ENCODE results near the gene CENPO.

Gene CENPO

GRCh38 chr2:24768601-24769000, 24.6 kb upstream of the CENPO start:
- Mint-ChIP-seq H3K27me3 (no peaks in the 10 kb centered on the region), H3K36me3 (ENCODE audit: insufficient read depth) (peaks cover 47% of the 10 kb centered on the region), H3K4me3 (no peak overlapping the region), H3K4me1 (ENCODE audit: low read depth in 2 of 2) (peaks cover 3 to 12% of the 10 kb centered on the region in 2 donors), H3K27ac (no peak overlapping the region), H3K9me3 (no peaks in the 10 kb centered on the region)
- ATAC-seq (replicated peaks), result no peak
- DNase-seq, result no peak

GRCh38 chr2:24771061-24771460, 22.2 kb upstream of the CENPO start:
- no peaks in the 10 kb centered on the region for H3K27me3 Mint-ChIP-seq
- H3K9me3 Mint-ChIP-seq, result no peaks in the 10 kb centered on the region
- peaks cover 3 to 7% of the 10 kb centered on the region in 2 donors for H3K4me1 Mint-ChIP-seq (ENCODE audit: low read depth in 2 of 2)

GRCh38 chr2:24771764-24772586, 21.2 kb upstream of the CENPO start:
- no peaks in the 10 kb centered on the region for H3K27me3 Mint-ChIP-seq
- DNase-seq (no peak), ATAC-seq (replicated peaks) (no peak)
- H3K27ac Mint-ChIP-seq, result peak overlapping the region; percentile 17 to 18
- H3K36me3 Mint-ChIP-seq (ENCODE audit: insufficient read depth), result peaks cover 26% of the 10 kb centered on the region
- no peak overlapping the region for H3K4me3 Mint-ChIP-seq
- no peaks in the 10 kb centered on the region for H3K9me3 Mint-ChIP-seq
- H3K4me1 Mint-ChIP-seq (ENCODE audit: low read depth in 2 of 2), result peaks cover 0 to 3% of the 10 kb centered on the region in 2 donors

More at GRCh38 chr2:24771061-24771460, 22.2 kb upstream of the CENPO start:
- DNase-seq (no peak), ATAC-seq (replicated peaks) (no peak)
- Mint-ChIP-seq H3K4me3 (no peak overlapping the region), H3K36me3 (ENCODE audit: insufficient read depth) (peaks cover 30% of the 10 kb centered on the region), H3K27ac (peak overlapping the region; percentile 11 to 18)

GRCh38 chr2:24774373-24774772, 18.9 kb upstream of the CENPO start:
- peaks cover 0 to 3% of the 10 kb centered on the region in 2 donors for H3K4me1 Mint-ChIP-seq (ENCODE audit: low read depth in 2 of 2)
- no peaks in the 10 kb centered on the region for H3K27me3 Mint-ChIP-seq
- peaks cover 12% of the 10 kb centered on the region for H3K36me3 Mint-ChIP-seq (ENCODE audit: insufficient read depth)
- DNase-seq, result no peak
- no peak overlapping the region for H3K4me3 Mint-ChIP-seq
- no peaks in the 10 kb centered on the region for H3K9me3 Mint-ChIP-seq
- H3K27ac Mint-ChIP-seq, result no peak overlapping the region
- no peak for ATAC-seq (replicated peaks)

- Mint-ChIP-seq H3K4me1 (ENCODE audit: low read depth in 2 of 2) (peaks cover 0 to 3% of the 10 kb centered on the region in 2 donors), H3K27ac (no peak overlapping the region), H3K27me3 (peaks cover 0 to 13% of the 10 kb centered on the region in 2 donors), H3K36me3 (ENCODE audit: insufficient read depth) (no peaks in the 10 kb centered on the region), H3K4me3 (no peak overlapping the region), H3K9me3 (no peaks in the 10 kb centered on the region)
- ATAC-seq (replicated peaks) (no peak), DNase-seq (no peak)
Observed at GRCh38 chr2:24779116-24779515, 14.1 kb upstream of the CENPO start.

GRCh38 chr2:24783641-24784040, 9.6 kb upstream of the CENPO start:
- peaks cover 0 to 13% of the 10 kb centered on the region in 2 donors for H3K27me3 Mint-ChIP-seq
- ATAC-seq (replicated peaks) (no peak), DNase-seq (no peak)
- no peaks in the 10 kb centered on the region for H3K9me3 Mint-ChIP-seq
- no peaks in the 10 kb centered on the region for H3K4me1 Mint-ChIP-seq (ENCODE audit: low read depth in 2 of 2)
- no peaks in the 10 kb centered on the region for H3K36me3 Mint-ChIP-seq (ENCODE audit: insufficient read depth)
- H3K27ac Mint-ChIP-seq, result no peak overlapping the region
- no peak overlapping the region for H3K4me3 Mint-ChIP-seq

- DNase-seq (no peak), ATAC-seq (replicated peaks) (peak; percentile 64)
- Mint-ChIP-seq H3K27me3 (peaks cover 0 to 7% of the 10 kb centered on the region in 2 donors), H3K36me3 (ENCODE audit: insufficient read depth) (no peaks in the 10 kb centered on the region), H3K4me1 (ENCODE audit: low read depth in 2 of 2) (no peaks in the 10 kb centered on the region), H3K9me3 (no peaks in the 10 kb centered on the region), H3K27ac (no peak overlapping the region), H3K4me3 (no peak overlapping the region)
Observed at GRCh38 chr2:24785671-24786321, 7.4 kb upstream of the CENPO start.

GRCh38 chr2:24787532-24787931, 5.7 kb upstream of the CENPO start:
- Mint-ChIP-seq H3K27me3 (no peaks in the 10 kb centered on the region), H3K27ac (no peak overlapping the region), H3K4me3 (no peak overlapping the region), H3K36me3 (ENCODE audit: insufficient read depth) (peaks cover 2% of the 10 kb centered on the region), H3K4me1 (ENCODE audit: low read depth in 2 of 2) (peaks cover 3 to 4% of the 10 kb centered on the region in 2 donors), H3K9me3 (no peaks in the 10 kb centered on the region)
- DNase-seq (no peak), ATAC-seq (replicated peaks) (no peak)

- H3K4me3 Mint-ChIP-seq, result no peak overlapping the region
- H3K9me3 Mint-ChIP-seq, result no peaks in the 10 kb centered on the region
- H3K27ac Mint-ChIP-seq, result no peak overlapping the region
- DNase-seq (no peak), ATAC-seq (replicated peaks) (no peak)
- peaks cover 9 to 14% of the 10 kb centered on the region in 2 donors for H3K4me1 Mint-ChIP-seq (ENCODE audit: low read depth in 2 of 2)
- H3K27me3 Mint-ChIP-seq, result no peaks in the 10 kb centered on the region
- H3K36me3 Mint-ChIP-seq (ENCODE audit: insufficient read depth), result peaks cover 10% of the 10 kb centered on the region
Observed at GRCh38 chr2:24788816-24789215, 4.4 kb upstream of the CENPO start.

- DNase-seq (no peak), ATAC-seq (replicated peaks) (no peak)
- H3K9me3 Mint-ChIP-seq, result no peaks in the 10 kb centered on the region
- H3K27me3 Mint-ChIP-seq, result no peaks in the 10 kb centered on the region
- no peak overlapping the region for H3K4me3 Mint-ChIP-seq
- H3K27ac Mint-ChIP-seq, result no peak overlapping the region
- H3K36me3 Mint-ChIP-seq (ENCODE audit: insufficient read depth), result peaks cover 10% of the 10 kb centered on the region
- peaks cover 12 to 19% of the 10 kb centered on the region in 2 donors for H3K4me1 Mint-ChIP-seq (ENCODE audit: low read depth in 2 of 2)
Observed at GRCh38 chr2:24791452-24791851, 1.8 kb upstream of the CENPO start.

- H3K27me3 Mint-ChIP-seq, result no peaks in the 10 kb centered on the region
- ATAC-seq (replicated peaks), result no peak
- no peaks in the 10 kb centered on the region for H3K9me3 Mint-ChIP-seq
- DNase-seq, result no peak
- peaks cover 10% of the 10 kb centered on the region for H3K36me3 Mint-ChIP-seq (ENCODE audit: insufficient read depth)
- H3K4me3 Mint-ChIP-seq, result peak overlapping the region; percentile 97 to 99
- peak overlapping the region; percentile 98 to 99 for H3K27ac Mint-ChIP-seq
- peaks cover 12 to 19% of the 10 kb centered on the region in 2 donors for H3K4me1 Mint-ChIP-seq (ENCODE audit: low read depth in 2 of 2)
Observed at GRCh38 chr2:24792542-24792873, 717 bp upstream of the CENPO start.

GRCh38 chr2:24793761-24794435, 673 bp downstream of the CENPO start:
- ATAC-seq (replicated peaks) (no peak), DNase-seq (no peak)
- Mint-ChIP-seq H3K36me3 (ENCODE audit: insufficient read depth) (peaks cover 10% of the 10 kb centered on the region), H3K4me1 (ENCODE audit: low read depth in 2 of 2) (peaks cover 12 to 19% of the 10 kb centered on the region in 2 donors), H3K4me3 (peak overlapping the region; percentile 97 to 99), H3K27me3 (no peaks in the 10 kb centered on the region), H3K9me3 (no peaks in the 10 kb centered on the region), H3K27ac (peak overlapping the region; percentile 98 to 99)

- H3K27ac Mint-ChIP-seq, result no peak overlapping the region
- DNase-seq, result no peak
- H3K9me3 Mint-ChIP-seq, result no peaks in the 10 kb centered on the region
- no peak for ATAC-seq (replicated peaks)
- peaks cover 6% of the 10 kb centered on the region for H3K36me3 Mint-ChIP-seq (ENCODE audit: insufficient read depth)
- H3K27me3 Mint-ChIP-seq, result no peaks in the 10 kb centered on the region
- H3K4me3 Mint-ChIP-seq, result no peak overlapping the region
- H3K4me1 Mint-ChIP-seq (ENCODE audit: low read depth in 2 of 2), result peaks cover 9 to 15% of the 10 kb centered on the region in 2 donors
Observed at GRCh38 chr2:24797644-24798043, 4.4 kb downstream of the CENPO start.

Measured in effector memory CD8-positive, alpha-beta T cell (primary cell).